DOHH2 (cell line): Measurements from ENCODE around the gene MTOR.

Source experiments
- EZH2phosphoT487 ChIP-seq: fragments of 200-600 bp; sonication (generic); IDR thresholded peaks from 2 replicates; pipeline ENCODE4 v1.6.1; 2017; ENCODE audit warnings: borderline replicate concordance, mild to moderate bottlenecking, antibody characterized with exemption, low read length, moderate library complexity, mixed read lengths
- TF ChIP-seq, protein P1 (sequence below): fragments of 200-600 bp; sonication (generic); IDR thresholded peaks from one replicate; pipeline ENCODE4 v1.5.1; 2014; ENCODE audit warnings: antibody characterized with exemption, mild to moderate bottlenecking, low read depth, low read length; ENCODE audit not compliant: poor library complexity, severe bottlenecking

DNA sequence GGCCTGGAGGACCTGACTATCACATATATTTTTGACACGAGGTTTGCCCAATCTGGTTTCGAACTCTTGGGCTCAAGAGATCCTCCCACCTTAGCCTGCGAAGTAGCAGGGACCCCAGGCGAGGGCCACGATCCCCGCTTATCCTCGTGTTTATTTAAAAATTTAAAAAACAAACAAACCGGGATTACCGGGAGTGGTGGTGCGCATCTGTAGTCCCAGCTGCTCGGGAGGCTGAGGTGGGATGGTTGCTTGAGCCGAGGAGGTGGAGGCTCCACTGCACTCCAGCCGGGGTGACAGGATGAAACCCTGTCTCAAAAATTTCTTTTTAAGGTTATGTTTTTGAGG is 162.2 kb downstream of the MTOR start:
- TF ChIP-seq, protein P1, sequence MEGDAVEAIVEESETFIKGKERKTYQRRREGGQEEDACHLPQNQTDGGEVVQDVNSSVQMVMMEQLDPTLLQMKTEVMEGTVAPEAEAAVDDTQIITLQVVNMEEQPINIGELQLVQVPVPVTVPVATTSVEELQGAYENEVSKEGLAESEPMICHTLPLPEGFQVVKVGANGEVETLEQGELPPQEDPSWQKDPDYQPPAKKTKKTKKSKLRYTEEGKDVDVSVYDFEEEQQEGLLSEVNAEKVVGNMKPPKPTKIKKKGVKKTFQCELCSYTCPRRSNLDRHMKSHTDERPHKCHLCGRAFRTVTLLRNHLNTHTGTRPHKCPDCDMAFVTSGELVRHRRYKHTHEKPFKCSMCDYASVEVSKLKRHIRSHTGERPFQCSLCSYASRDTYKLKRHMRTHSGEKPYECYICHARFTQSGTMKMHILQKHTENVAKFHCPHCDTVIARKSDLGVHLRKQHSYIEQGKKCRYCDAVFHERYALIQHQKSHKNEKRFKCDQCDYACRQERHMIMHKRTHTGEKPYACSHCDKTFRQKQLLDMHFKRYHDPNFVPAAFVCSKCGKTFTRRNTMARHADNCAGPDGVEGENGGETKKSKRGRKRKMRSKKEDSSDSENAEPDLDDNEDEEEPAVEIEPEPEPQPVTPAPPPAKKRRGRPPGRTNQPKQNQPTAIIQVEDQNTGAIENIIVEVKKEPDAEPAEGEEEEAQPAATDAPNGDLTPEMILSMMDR, result no peak
- TF ChIP-seq EZH2phosphoT487, result no peak
